Caco-2 (cell line): ENCODE results near the gene FAM221A. TPM values are rescaled to one million over a fixed set of nuclear protein-coding genes. Genes with fewer than 3 reads are reported as not detected.
"Not testable (repeated sequence)": the region's sequence is repeated elsewhere in the genome, so short reads cannot be mapped to it uniquely, and the experiment has no call there.

Source experiments
- BruUV-seq: library from RNA; stranded (reverse); fragments of 400-500 nt; replicated peaks from 2 replicates; lab custom pipeline; 2021; lab: Mats Ljungman, UMichigan
- CTCF ChIA-PET: fragments of 300-600 bp; sonication (Branson Sonifier 250); formaldehyde crosslinking; loops from one replicate; lab custom pipeline; 2022; ENCODE audit warnings: antibody characterized with exemption; lab: Charles Lee
- POLR2A ChIA-PET: fragments of 300-600 bp; sonication (Branson Sonifier 250); formaldehyde crosslinking; loops from one replicate; lab custom pipeline; 2022; ENCODE audit warnings: antibody characterized with exemption; lab: Charles Lee
- DNase-seq, 2 experiments: peaks; one replicate each; pipeline versions ENCODE4 v3.0.0 to v3.0.0-alpha.2; 2020 to 2022
- H3K27me3 ChIP-seq: replicated peaks from 2 replicates; pipeline ENCODE4 v1.6.0; 2011; ENCODE audit warnings: low read length; ENCODE audit not compliant: control insufficient read depth, insufficient read depth
- H3K36me3 ChIP-seq: 2 replicates; pipeline ENCODE4 v1.5.1; 2011; ENCODE audit warnings: low read length; ENCODE audit not compliant: control insufficient read depth, insufficient read depth
- H3K4me1 ChIP-seq: fragments of 250-450 bp; sonication (Bioruptor Pico); 2 replicates; pipeline ENCODE4 v1.5.1; 2020; ENCODE audit warnings: mild to moderate bottlenecking
- H3K4me3 ChIP-seq: 2 replicates; pipeline ENCODE4 v1.5.1; 2011; ENCODE audit warnings: low read depth, mild to moderate bottlenecking, control low read depth, low read length
- H3K9me3 ChIP-seq: fragments of 250-450 bp; sonication (Bioruptor Pico); 2 replicates; pipeline ENCODE4 v1.5.1; 2020; ENCODE audit warnings: mild to moderate bottlenecking, moderate library complexity
- H3K27ac Mint-ChIP-seq: one replicate; pipeline ENCODE4 v1.8.0; 2022; ENCODE audit warnings: mixed read lengths; ENCODE audit not compliant: unreplicated experiment
- H3K27me3 Mint-ChIP-seq: one replicate; pipeline ENCODE4 v1.8.0; 2022; ENCODE audit warnings: mixed read lengths; ENCODE audit not compliant: insufficient read depth, unreplicated experiment
- H3K36me3 Mint-ChIP-seq: one replicate; pipeline ENCODE4 v1.8.0; 2022; ENCODE audit warnings: mild to moderate bottlenecking, mixed read lengths; ENCODE audit not compliant: insufficient read depth, unreplicated experiment
- H3K4me1 Mint-ChIP-seq: one replicate; pipeline ENCODE4 v1.8.0; 2022; ENCODE audit warnings: low read depth, mixed read lengths; ENCODE audit not compliant: unreplicated experiment
- H3K4me3 Mint-ChIP-seq: one replicate; pipeline ENCODE4 v1.8.0; 2022; ENCODE audit warnings: mild to moderate bottlenecking, moderate library complexity, mixed read lengths; ENCODE audit not compliant: unreplicated experiment
- H3K9me3 Mint-ChIP-seq: one replicate; pipeline ENCODE4 v1.8.0; 2022; ENCODE audit warnings: mixed read lengths; ENCODE audit not compliant: unreplicated experiment
- intact Hi-C: fragments of 100-400 bp; cut with micrococcal nuclease; formaldehyde crosslinking; loops from one replicate; pipeline ENCODE4 v1.10.0; 2022; ENCODE audit not compliant: unreplicated experiment
- total RNA-seq: library from RNA; stranded (reverse); gene quantifications from 2 replicates; pipeline ENCODE4 v1.2.3, GENCODE V29; 2022
- TF ChIP-seq, protein P1 (sequence below), 2 experiments: fragments of 200-600 bp in 1 of 2; IDR thresholded peaks; 1 replicate in 1 of 2; 2 replicates in 1 of 2; pipeline versions ENCODE4 v1.5.1 to v1.8.0; 2011 to 2022; ENCODE audit warnings: antibody characterized with exemption in 1 of 2, control low read depth in 1 of 2, inconsistent platforms in 1 of 2, low read depth in 1 of 2, low read length in 1 of 2, mild to moderate bottlenecking in 1 of 2, moderate library complexity in 1 of 2; ENCODE audit not compliant: insufficient read depth in 1 of 2, severe bottlenecking in 1 of 2, unreplicated experiment in 1 of 2

FAM221A gene
- total RNA-seq, 1 experiment from 2014 or later, result 19.1 TPM

DNA sequence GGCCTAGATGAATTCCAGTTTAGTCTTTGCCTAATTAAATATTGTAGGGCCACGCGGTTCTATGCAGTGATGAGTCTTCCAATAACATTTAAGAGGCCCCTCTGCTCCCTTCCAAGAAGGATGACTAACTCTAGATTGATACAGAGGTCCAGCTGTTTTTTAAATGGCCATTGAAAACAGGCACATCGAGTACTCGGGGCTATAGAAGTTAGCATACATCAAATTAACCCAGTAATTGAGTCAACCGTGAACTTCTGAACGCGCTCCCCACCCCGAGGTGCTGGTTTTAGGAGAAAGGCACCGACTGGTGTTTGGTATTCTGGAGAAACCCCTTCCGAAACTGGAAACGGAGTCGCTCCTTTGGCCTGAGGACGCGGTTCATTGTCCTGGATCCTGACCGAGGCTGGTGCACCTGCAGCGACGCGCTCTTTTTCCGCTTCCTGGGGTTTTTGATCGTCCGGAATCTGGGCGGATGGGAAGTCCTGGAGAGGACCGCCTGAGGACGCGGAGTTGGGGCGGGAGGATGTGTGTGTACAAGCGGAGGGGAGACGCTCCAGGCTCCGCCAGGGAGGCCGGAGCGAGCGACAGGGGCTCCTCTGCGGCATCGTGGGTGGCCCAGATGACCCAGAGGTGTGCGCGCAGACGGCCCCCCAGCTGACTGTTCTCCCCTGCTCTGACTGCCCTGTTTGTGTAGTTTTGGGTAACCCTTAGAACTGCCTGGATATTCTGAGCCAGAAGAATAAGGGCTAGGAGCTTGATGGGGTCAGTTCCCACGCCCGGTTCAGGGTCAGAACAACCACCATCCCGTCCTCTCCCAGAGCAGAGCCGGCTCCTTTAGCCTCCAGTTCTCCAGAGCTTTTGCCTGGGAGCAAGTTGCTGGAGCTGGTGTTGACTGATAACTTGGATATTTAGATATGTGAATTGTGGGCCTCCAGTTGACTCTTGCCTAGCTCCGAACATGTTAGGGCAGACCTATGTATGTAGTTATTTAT is 711 bp downstream of the FAM221A start:
- intact Hi-C loops, result loop anchor here (1.0 to 2.0 kb wide), 3 partner anchors 84 to 206 kb away; partner anchors contain the start of gene CCDC126
- CTCF ChIA-PET, result interaction anchor here (0.6 to 1.3 kb wide), 9 partner anchors 8 to 1445 kb away, joined by 3 to 6 read pairs (median 4); partner anchors contain the start of genes CCDC126, CYCS and STK31
- Mint-ChIP-seq H3K9me3 (no peaks in the 10 kb centered on the region), H3K27ac (peak overlapping the region; percentile 65), H3K27me3 (no peaks in the 10 kb centered on the region), H3K4me3 (peak overlapping the region; percentile 87), H3K36me3 (no peaks in the 10 kb centered on the region), H3K4me1 (no peaks in the 10 kb centered on the region)
- no peaks in the 10 kb centered on the region for H3K36me3 ChIP-seq
- H3K4me3 ChIP-seq, result peak overlapping the region; percentile 66
- peak; percentile 75 to 76 for DNase-seq
- POLR2A ChIA-PET, result interaction anchor here (0.6 to 1.1 kb wide), 2 partner anchors 29 to 83 kb away, joined by 4 to 9 read pairs; partner anchors contain the start of genes CCDC126 and STK31
- peaks cover 5% of the 10 kb centered on the region for H3K4me1 ChIP-seq
- H3K27me3 ChIP-seq, result no peaks in the 10 kb centered on the region
- no peaks in the 10 kb centered on the region for H3K9me3 ChIP-seq
- TF ChIP-seq, protein P1, sequence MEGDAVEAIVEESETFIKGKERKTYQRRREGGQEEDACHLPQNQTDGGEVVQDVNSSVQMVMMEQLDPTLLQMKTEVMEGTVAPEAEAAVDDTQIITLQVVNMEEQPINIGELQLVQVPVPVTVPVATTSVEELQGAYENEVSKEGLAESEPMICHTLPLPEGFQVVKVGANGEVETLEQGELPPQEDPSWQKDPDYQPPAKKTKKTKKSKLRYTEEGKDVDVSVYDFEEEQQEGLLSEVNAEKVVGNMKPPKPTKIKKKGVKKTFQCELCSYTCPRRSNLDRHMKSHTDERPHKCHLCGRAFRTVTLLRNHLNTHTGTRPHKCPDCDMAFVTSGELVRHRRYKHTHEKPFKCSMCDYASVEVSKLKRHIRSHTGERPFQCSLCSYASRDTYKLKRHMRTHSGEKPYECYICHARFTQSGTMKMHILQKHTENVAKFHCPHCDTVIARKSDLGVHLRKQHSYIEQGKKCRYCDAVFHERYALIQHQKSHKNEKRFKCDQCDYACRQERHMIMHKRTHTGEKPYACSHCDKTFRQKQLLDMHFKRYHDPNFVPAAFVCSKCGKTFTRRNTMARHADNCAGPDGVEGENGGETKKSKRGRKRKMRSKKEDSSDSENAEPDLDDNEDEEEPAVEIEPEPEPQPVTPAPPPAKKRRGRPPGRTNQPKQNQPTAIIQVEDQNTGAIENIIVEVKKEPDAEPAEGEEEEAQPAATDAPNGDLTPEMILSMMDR (IDR thresholded peaks at IDR 0.05; ENCODE audit: insufficient read depth in 1 of 2, low read depth in 1 of 2, low read length in 1 of 2, severe bottlenecking in 1 of 2, unreplicated experiment in 1 of 2), result no peak
- BruUV-seq, result TSS peak; percentile 88

DNA sequence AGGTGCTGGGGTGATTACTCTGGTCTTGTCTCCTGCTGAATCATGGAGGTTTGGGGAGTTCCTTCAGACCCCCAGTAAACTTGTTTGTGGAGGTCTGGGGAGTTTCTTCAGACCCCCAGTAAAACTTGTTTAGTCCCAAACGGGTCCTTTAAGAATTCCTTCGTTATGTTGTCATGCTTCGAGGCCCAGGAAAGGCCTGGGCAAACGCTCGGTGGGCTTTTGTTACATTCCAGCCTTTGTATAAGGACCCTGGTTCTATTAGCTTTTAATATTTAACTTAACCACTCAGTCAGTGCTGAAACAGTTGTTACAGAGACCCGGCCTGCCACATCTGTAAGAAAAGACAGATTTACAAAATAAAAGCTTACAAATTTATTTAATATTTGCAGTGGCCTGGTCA is 4.0 kb downstream of the FAM221A start:
- H3K27me3 ChIP-seq, H3K9me3 Mint-ChIP-seq, H3K36me3 ChIP-seq, H3K4me3 Mint-ChIP-seq, DNase-seq, H3K4me1 ChIP-seq, CTCF ChIA-PET, H3K27me3 Mint-ChIP-seq, H3K4me1 Mint-ChIP-seq, POLR2A ChIA-PET, H3K27ac Mint-ChIP-seq, BruUV-seq, H3K9me3 ChIP-seq, H3K36me3 Mint-ChIP-seq, H3K4me3 ChIP-seq, intact Hi-C loops: not testable (repeated sequence)

DNA sequence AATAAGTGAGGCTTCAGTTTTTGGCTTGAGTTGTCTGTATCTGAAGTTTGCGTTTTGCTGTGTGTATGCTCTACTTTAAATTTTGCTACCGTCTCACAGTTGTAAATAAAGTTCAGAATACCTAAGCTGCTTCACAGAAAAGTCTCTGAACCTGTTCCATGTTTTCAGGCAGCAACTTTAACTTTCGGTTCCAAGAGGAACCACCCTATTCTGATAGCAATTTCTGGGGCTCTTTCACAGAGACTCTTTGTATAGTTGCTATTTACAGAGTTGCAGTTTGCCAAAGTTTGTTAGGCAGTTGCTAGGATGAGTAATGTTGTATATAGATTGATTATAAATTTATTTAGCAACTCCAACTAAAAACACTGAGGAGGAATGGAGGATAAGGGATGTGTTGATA is 5.7 kb downstream of the FAM221A start:
- TF ChIP-seq, protein P1 (IDR thresholded peaks at IDR 0.05; ENCODE audit: insufficient read depth in 1 of 2, low read depth in 1 of 2, low read length in 1 of 2, severe bottlenecking in 1 of 2, unreplicated experiment in 1 of 2), result no peak
- intact Hi-C loops, result no loop called here
- H3K36me3 ChIP-seq, result no peaks in the 10 kb centered on the region; the same call in 1 of the 2 replicates
- H3K27me3 Mint-ChIP-seq, result no peaks in the 10 kb centered on the region
- no peaks in the 10 kb centered on the region for H3K4me1 ChIP-seq
- H3K9me3 Mint-ChIP-seq, result no peaks in the 10 kb centered on the region
- H3K27me3 ChIP-seq, result no peaks in the 10 kb centered on the region
- DNase-seq, result no peak
- no peak overlapping the region for H3K4me3 Mint-ChIP-seq
- peaks cover 16% of the 10 kb centered on the region for H3K36me3 Mint-ChIP-seq
- no TSS peak for BruUV-seq
- H3K4me3 ChIP-seq, result no peak overlapping the region
- POLR2A ChIA-PET, result no interaction called here
- CTCF ChIA-PET, result no interaction called here
- no peaks in the 10 kb centered on the region for H3K4me1 Mint-ChIP-seq
- H3K27ac Mint-ChIP-seq, result no peak overlapping the region
- H3K9me3 ChIP-seq, result no peaks in the 10 kb centered on the region
